ENCODE data around the gene MAGED1.

DNA sequence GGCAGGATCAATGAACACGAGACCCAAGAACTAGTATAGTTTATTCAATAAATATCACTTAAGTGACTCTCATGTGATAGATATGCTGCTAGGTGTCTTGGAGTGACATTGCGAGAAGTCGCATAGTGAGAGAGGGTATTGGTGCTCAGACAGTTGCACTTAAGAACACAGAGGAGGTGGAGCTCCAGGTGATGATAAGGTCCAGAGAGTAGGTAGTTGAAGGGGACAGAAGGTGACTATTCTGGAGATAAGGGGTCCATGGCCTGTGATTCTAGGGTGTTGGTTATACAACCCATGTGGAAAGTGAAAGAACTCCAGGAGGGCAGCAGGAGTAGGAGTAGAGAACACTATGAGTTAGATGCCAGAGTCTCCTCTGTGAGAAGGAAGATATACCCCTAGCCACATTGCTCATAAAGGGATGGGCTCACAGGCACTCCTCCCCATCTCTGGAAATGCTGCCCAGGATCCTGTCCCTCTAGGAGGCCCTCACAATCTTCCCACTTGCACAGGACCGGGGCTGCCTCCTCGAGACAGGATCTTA, 9.2 kb downstream of the MAGED1 start:
- TF ChIP-seq, protein P1, sequence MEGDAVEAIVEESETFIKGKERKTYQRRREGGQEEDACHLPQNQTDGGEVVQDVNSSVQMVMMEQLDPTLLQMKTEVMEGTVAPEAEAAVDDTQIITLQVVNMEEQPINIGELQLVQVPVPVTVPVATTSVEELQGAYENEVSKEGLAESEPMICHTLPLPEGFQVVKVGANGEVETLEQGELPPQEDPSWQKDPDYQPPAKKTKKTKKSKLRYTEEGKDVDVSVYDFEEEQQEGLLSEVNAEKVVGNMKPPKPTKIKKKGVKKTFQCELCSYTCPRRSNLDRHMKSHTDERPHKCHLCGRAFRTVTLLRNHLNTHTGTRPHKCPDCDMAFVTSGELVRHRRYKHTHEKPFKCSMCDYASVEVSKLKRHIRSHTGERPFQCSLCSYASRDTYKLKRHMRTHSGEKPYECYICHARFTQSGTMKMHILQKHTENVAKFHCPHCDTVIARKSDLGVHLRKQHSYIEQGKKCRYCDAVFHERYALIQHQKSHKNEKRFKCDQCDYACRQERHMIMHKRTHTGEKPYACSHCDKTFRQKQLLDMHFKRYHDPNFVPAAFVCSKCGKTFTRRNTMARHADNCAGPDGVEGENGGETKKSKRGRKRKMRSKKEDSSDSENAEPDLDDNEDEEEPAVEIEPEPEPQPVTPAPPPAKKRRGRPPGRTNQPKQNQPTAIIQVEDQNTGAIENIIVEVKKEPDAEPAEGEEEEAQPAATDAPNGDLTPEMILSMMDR (conservative IDR thresholded peaks at IDR 0.05; ENCODE audit: low read depth, low read length) = no peak
- TF ChIP-seq EZH2 (IDR thresholded peaks at IDR 0.05; ENCODE audit: low read length, unreplicated experiment) = no peak
- no peak for TF ChIP-seq EZH2phosphoT487 (IDR thresholded peaks at IDR 0.05; ENCODE audit: borderline replicate concordance, low read length)
